Neural progenitor cell (in vitro differentiated cells): ENCODE results near the gene TPSB2.

ENCODE experiments used
- CTCF ChIP-seq: fragments of 200-600 bp; sonication (generic); IDR thresholded peaks from 2 replicates; pipeline ENCODE4 v1.5.1; 2017; ENCODE audit warnings: antibody characterized with exemption, mild to moderate bottlenecking
- EZH2 ChIP-seq: fragments of 200-600 bp; sonication (generic); IDR thresholded peaks from 2 replicates; pipeline ENCODE4 v1.6.1; 2017; ENCODE audit warnings: antibody characterized with exemption, mild to moderate bottlenecking, moderate library complexity
- EZH2phosphoT487 ChIP-seq: fragments of 200-600 bp; sonication (generic); IDR thresholded peaks from 2 replicates; pipeline ENCODE4 v1.6.1; 2017; ENCODE audit warnings: antibody characterized with exemption

- TF ChIP-seq CTCF (no peak), EZH2 (no peak), EZH2phosphoT487 (no peak)
These were observed 30.2 kb upstream of the TPSB2 start for GRCh38 chr16:1260101-1260680.
